ENCODE measurements around the gene TMPRSS11D.

DNA sequence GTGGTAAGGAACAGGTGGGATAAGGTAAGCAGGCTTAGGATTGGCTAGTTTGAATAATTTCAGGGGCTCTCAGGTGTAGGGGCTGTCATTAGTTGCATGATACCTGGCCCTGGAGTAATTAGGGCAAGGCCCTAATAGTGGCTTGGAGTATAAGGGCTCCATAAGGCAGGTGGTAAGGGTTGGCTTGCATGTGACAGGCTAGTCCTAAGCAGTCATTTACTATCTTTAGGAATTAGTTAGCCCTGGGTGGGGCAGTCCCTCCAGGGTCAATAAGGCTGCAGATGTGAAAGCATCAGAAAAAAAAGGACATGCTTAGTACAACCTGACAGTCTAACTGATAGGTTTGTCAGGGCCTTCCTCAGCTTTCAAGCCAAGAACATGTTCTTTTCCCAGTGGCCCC, 7.8 kb upstream of the TMPRSS11D start:
- TF ChIP-seq, protein P1, sequence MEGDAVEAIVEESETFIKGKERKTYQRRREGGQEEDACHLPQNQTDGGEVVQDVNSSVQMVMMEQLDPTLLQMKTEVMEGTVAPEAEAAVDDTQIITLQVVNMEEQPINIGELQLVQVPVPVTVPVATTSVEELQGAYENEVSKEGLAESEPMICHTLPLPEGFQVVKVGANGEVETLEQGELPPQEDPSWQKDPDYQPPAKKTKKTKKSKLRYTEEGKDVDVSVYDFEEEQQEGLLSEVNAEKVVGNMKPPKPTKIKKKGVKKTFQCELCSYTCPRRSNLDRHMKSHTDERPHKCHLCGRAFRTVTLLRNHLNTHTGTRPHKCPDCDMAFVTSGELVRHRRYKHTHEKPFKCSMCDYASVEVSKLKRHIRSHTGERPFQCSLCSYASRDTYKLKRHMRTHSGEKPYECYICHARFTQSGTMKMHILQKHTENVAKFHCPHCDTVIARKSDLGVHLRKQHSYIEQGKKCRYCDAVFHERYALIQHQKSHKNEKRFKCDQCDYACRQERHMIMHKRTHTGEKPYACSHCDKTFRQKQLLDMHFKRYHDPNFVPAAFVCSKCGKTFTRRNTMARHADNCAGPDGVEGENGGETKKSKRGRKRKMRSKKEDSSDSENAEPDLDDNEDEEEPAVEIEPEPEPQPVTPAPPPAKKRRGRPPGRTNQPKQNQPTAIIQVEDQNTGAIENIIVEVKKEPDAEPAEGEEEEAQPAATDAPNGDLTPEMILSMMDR (IDR thresholded peaks at IDR 0.05) = no peak
- no peak for TF ChIP-seq POLR2A (IDR thresholded peaks at IDR 0.05)
- no peak for TF ChIP-seq EP300 (IDR thresholded peaks at IDR 0.05)

All from ovary (tissue), 3 donors.